CD4-positive, alpha-beta T cell treated with Interleukin-21 for 1 hour (primary cell): ENCODE measurements around the gene RPS3A.
A peak's percentile ranks its signal among the peaks of the same experiment; 100 is the strongest.
"Not testable (repeated sequence)": the region's sequence is repeated elsewhere in the genome, so short reads cannot be mapped to it uniquely, and the experiment has no call there.

Experiments used
- DNase-seq: peaks from one replicate; pipeline ENCODE4 v3.0.0-alpha.2; 2020

RPS3A gene

DNA sequence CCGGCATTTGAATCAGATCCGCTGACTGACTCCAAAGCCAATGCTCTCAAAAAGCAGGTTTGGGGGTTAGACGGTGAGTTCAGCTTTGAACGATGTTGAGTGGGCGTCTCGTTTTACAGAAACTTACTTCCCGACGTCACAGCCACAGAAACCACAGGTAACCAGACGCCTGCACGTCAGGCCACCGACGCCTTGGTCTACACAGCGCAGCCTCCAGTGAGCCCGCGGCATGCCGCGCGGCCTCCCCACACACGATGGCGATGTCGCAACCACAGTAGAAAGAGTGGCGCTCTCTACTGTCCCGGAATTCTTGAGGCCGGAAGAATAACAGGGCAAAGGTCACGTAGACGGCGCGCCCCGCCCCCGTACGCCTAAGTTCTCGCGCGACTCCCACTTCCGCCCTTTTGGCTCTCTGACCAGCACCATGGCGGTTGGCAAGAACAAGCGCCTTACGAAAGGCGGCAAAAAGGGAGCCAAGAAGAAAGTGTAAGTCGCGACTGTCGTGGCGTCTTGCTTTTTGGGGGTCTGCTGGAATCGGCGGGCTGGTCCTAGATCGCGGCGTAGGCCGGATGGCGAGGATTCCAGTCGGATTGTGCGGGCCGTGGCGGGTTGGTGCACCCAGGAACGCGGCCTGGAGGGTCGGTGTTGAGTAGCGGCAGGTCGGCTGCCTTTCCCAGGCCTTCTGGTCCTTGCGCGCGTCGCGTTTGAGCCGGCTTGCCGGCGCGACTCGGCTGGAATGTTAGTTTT is at the start of gene RPS3A:
RPS3A (plus strand) TSS at position 400 of the 747 bp plus-strand sequence; CDS start at position 425, 25 bp downstream.
- peak; percentile 99 for DNase-seq

- no peak for DNase-seq
Measured at GRCh38 chr4:151052785-151053184, 46.6 kb upstream of the RPS3A start.

GRCh38 chr4:151055539-151055938 is 43.9 kb upstream of the RPS3A start:
- DNase-seq: no peak

- not testable (repeated sequence) for DNase-seq
Measured at GRCh38 chr4:151063143-151063542, 36.3 kb upstream of the RPS3A start.

DNA sequence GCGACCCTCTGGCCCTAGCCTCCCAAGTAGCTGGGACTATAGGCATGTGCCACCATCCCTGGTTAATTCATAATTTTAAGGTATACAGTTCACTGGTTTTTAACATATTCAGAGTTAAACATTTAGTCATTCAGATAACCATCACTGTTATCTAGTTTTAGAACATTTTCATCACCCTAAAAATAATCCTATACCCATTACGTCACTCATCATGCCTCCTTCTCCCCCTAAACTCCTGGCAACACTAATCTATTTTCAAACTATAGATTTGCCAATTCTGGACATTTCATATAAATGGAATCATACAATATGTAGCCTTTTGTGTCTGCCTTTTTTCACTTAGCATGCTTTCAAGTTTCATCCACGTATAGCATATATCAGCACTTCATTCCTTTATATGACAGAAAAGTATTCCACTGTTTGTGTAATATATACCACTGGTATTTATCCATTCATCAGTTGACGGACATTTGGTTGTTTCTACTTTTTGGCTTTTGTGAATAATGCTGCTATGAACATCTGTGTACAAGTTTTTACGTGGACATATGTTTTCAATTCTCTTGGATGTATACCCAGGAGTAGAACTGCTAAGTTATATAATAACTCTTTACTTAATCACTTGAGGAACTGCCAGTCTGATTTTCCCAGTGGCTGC is 32.0 kb upstream of the RPS3A start:
- DNase-seq: no peak

DNA sequence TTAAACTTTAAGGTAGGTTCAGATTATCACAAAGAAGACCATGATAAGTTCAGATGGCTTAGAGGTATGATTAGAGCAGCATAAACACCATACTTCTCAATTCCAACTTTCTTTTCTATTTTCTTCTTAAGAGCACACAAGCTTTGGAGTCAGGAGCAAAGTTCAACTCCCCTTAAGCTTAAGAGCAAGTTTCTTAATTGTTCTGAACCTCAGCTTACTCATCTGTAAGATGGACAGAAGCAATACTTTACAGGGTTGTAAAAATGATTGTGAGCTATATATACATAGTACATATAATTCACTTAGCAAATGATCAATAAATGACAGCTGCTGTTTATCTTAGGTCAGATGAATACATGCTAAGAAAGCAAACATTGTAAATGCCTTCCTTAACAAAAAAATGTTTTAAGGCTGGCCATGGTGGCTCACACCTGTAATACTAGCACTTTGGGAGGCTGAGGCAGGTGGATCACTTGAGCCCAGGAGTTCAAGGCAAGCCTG is 25.0 kb upstream of the RPS3A start:
- DNase-seq: no peak

DNA sequence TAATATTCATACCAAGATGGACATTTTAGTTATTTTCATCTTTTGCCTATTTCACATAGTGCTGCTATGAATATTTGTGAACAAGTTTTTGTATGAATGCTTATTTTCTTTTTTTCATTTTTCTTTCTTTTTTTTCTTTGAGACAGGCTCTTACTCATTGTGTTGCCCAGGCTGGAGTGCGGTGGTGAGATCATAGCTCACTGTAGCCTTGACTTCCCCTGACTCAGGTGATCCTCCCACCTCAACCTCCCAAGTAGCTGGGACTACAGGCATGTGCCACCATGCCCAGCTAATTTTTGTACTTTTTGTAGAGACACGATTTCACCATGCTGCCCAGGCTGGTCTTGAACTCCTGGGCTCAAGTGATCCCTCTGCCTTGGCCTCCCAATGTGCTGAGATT is 21.4 kb upstream of the RPS3A start:
- DNase-seq: not testable (repeated sequence)

GRCh38 chr4:151087467-151087866 is 12.0 kb upstream of the RPS3A start:
- DNase-seq: no peak

GRCh38 chr4:151091047-151091446 is 8.4 kb upstream of the RPS3A start:
- DNase-seq: no peak

DNA sequence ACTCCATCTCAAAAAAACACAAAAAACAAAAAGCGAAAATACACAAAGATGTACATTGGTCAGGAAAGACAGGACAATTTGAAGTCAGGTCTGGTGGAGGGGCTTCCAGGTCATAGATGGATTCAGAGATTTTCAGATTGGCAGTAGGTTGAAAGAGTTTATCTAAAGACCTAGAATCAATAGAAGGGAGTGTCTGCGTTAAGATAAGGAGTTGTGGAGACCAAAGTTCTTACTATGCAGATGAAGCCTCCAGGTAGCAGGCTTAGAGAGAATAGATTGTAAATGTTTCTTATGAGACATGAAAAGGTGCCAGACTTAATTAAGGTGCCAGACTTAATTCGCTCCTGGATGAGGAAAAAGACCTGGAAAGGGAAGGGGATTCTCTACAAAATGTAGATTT is 6.9 kb upstream of the RPS3A start:
- no peak for DNase-seq

GRCh38 chr4:151093203-151093602 is 6.2 kb upstream of the RPS3A start:
- no peak for DNase-seq

- no peak for DNase-seq
Measured at GRCh38 chr4:151094290-151094751, 5.1 kb upstream of the RPS3A start.

DNA sequence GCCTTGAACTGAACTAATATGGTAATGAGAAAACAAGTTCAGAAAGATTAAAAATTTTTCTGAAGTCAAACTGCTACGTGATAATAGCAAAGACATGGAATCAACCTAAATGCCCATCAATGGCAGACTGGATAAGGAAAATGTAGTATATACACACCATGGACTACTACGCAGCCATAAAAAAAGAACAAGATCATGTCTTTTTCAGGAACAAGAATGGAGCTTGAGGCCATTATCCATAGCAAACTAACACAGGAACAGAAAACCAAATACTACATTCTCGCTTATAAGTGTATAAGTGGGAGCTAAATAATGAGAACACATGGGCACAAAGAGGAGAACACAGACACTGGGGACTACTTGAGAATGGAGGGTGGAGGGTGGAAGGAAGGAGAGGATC is 4.3 kb upstream of the RPS3A start:
- DNase-seq: no peak

GRCh38 chr4:151097759-151098158 is 1.7 kb upstream of the RPS3A start:
- no peak for DNase-seq

- no peak for DNase-seq
Measured at GRCh38 chr4:151098979-151099228, 524 bp upstream of the RPS3A start.

DNA sequence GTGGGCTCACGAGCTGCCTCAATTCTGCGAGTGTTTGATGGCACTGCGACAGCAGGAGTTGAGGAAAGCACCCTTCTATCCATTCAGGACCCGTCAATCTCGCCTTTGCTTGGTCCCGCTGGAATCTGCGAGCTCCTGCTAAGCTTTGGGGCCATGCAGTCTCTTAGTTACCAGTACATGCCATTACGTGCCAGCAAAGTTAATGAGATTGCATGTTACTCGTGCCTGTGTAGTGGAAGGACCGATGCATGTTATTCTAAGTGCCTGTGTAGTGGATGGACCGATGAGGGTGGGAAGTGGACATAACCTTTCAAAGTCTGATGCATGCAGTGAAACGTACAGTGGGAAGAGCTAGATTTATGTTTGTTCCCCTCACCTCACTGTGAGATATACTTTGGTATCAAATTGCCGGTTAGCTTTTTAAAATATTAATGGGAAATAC is 569 bp downstream of the RPS3A start:
- DNase-seq: no peak

GRCh38 chr4:151100531-151100930 is 1.1 kb downstream of the RPS3A start:
- no peak for DNase-seq

DNA sequence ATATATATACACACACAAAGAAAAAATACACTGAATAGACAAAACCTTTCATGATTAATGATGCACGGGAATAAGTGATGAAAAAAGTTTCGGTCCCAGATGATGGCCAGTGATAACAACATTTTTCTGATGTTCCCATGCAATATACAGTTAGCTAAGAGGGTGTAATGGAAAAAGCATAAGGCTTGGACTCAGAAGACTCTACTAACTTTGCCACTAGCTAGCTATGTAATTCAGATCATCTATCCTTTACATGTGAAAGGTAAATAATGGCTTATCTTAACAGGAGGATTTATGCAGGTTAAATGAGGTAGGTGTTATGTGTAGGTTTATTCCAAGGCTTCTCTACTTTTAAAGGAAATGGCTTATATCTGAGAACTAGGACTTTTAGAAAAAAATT is 4.3 kb downstream of the RPS3A start:
- no peak for DNase-seq

DNA sequence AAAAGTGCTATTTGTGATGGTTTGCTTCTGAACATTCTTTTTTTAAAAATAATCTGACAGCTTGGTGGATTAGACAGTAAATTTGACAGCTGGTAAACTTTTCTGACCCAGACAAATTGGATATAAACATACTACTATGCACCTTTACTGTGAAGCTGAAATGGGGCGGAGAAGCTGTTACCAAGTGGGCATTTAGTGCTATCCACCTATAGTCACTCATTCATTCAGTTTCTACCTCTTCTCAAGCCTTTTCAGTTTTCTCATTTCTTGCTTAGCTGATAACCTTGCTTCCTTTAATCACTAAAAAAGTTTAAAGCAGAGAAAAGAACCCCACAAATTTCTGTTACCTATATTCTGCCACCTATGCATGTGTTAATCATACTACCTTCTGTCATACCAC is 5.2 kb downstream of the RPS3A start:
- no peak for DNase-seq

GRCh38 chr4:151105454-151106032 is 6.1 kb downstream of the RPS3A start:
- no peak for DNase-seq

DNA sequence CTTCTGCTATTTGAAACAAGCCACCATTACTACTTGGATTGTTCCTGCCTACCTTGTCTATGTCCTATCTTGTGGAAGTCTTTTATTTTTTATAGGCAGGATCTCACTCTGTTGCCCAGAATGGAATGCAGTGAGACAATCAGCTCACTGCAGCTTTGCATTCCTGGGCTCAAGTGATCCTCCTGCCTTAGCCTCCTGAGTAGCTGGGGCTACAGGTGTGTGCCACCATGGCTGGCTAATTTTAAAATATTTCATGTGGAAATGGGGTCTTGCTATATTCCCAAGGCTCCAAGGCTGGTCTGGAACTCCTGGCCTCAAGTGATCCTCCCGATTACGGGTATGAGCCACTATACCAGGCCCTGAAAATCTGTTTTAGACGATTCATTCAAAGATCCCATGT is 7.6 kb downstream of the RPS3A start:
- DNase-seq: no peak

- no peak for DNase-seq
Measured at GRCh38 chr4:151110236-151110635, 10.8 kb downstream of the RPS3A start.

GRCh38 chr4:151114338-151114737 is 14.9 kb downstream of the RPS3A start:
- DNase-seq: no peak

DNA sequence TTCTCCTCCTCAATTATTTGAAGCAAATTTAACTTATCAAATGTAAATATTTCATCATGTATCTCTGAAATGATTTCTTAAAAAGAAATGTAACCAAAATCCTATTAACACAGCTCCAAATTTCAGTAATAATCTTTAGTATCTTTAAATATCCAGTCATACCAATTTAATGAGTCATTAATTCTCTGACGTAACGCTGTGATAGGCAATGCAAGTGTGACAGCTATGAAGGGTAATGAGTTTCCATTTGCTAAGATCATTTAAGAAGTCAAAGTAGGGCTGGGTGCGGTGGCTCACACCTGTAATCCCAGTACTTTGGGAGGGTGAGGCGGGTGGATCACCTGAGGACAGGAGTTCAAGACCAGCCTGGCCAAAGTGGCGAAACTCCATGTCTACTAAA is 15.6 kb downstream of the RPS3A start:
- DNase-seq: no peak
